Thyroid gland (tissue), 4 donors: ENCODE results near the gene ENDOG. TPM values are rescaled to one million over a fixed set of nuclear protein-coding genes. Genes with fewer than 3 reads are reported as not detected.
"Not testable (repeated sequence)": the region's sequence is repeated elsewhere in the genome, so short reads cannot be mapped to it uniquely, and the experiment has no call there.

Experiments used
- DNase-seq, 2 donors: peaks; one replicate each; pipeline ENCODE4 v3.0.0-alpha.2; 2019
- H3K27ac ChIP-seq, 3 donors: fragments of 200-600 bp; sonication (generic); 1 replicate in 2 of 3; 2 replicates in 1 of 3; pipeline ENCODE4 v1.5.1; 2016 to 2019; ENCODE audit warnings: mild to moderate bottlenecking in 1 of 3, moderate library complexity in 1 of 3
- H3K27me3 ChIP-seq: fragments of 200-600 bp; sonication (generic); one replicate; pipeline ENCODE4 v1.5.1; 2019
- H3K36me3 ChIP-seq, 2 donors: fragments of 200-600 bp; sonication (generic); one replicate each; pipeline ENCODE4 v1.5.1; 2016 to 2019
- H3K4me1 ChIP-seq, 2 donors: fragments of 200-600 bp; sonication (generic); one replicate each; pipeline ENCODE4 v1.5.1; 2017 to 2019
- H3K4me3 ChIP-seq, 3 donors: fragments of 200-600 bp; sonication (generic); replicated peaks in 1 of 3; 1 replicate in 2 of 3; 2 replicates in 1 of 3; pipeline ENCODE4 v1.5.1; 2016; ENCODE audit warnings: mild to moderate bottlenecking in 1 of 3
- H3K9me3 ChIP-seq: fragments of 200-600 bp; sonication (generic); one replicate; pipeline ENCODE4 v1.5.1; 2017
- CTCF ChIP-seq, 6 experiments: fragments of 200-600 bp in 3 of 6; fragments of 450-650 bp in 3 of 6; sonication (generic) in 3 of 6; IDR thresholded peaks; one replicate each; pipeline ENCODE4 v1.5.1; 2016 to 2019; ENCODE audit warnings: antibody characterized with exemption in 6 of 6, mild to moderate bottlenecking in 2 of 6, inconsistent platforms in 1 of 6, moderate library complexity in 1 of 6
- POLR2A ChIP-seq, 2 donors: fragments of 450-650 bp; IDR thresholded peaks; one replicate each; pipeline ENCODE4 v1.6.1; 2017; ENCODE audit warnings: antibody characterized with exemption in 2 of 2, mild to moderate bottlenecking in 2 of 2, moderate library complexity in 1 of 2
- WGBS, 2 donors: methylation state at CpG; one replicate each; pipeline ENCODE4 v1.1.5; 2017; 5-methylcytosine and 5-hydroxymethylcytosine counted together
- intact Hi-C: fragments of 100-400 bp; cut with DNase I; formaldehyde crosslinking; loops from one replicate; pipeline ENCODE4 v1.15.1; 2023
- total RNA-seq, 4 donors: library from RNA; depleted of rRNA; stranded (reverse); fragments of >200 nt; gene quantifications; one replicate each; pipeline ENCODE4 v1.2.3, GENCODE V29; 2016

ENDOG gene
- total RNA-seq, 4 donors from 2014 or later = 15.2 to 74.6 (median 40.1) TPM

GRCh38 chr9:128845186-128845931 lies 27.1 kb downstream of the ENDOG start:
- Histone ChIP-seq H3K36me3 (no peaks in the 10 kb centered on the region), H3K9me3 (no peaks in the 10 kb centered on the region), H3K4me1 (peaks cover 0 to 12% of the 10 kb centered on the region in 2 donors), H3K27ac (peak overlapping the region; percentile 24 to 36 (median 29)), H3K27me3 (no peaks in the 10 kb centered on the region), H3K4me3 (no peak overlapping the region)
- intact Hi-C loops = no loop called here
- WGBS, 2 donors = 54 to 63% methylated on average over 12 of the region's 13 CpGs
- DNase-seq = peak; percentile 53 to 54
- TF ChIP-seq POLR2A (IDR thresholded peaks at IDR 0.05) (no peak), CTCF (IDR thresholded peaks at IDR 0.05) (no peak)

- intact Hi-C loops = no loop called here
- H3K27ac ChIP-seq = no peak overlapping the region
- no peaks in the 10 kb centered on the region for H3K27me3 ChIP-seq
- no peak for DNase-seq
- WGBS, 2 donors = 93 to 95% methylated on average over 3 of the region's 3 CpGs
- no peaks in the 10 kb centered on the region for H3K36me3 ChIP-seq
- no peaks in the 10 kb centered on the region for H3K9me3 ChIP-seq
- H3K4me1 ChIP-seq = peaks cover 0 to 12% of the 10 kb centered on the region in 2 donors
- TF ChIP-seq POLR2A (IDR thresholded peaks at IDR 0.05) (no peak), CTCF (IDR thresholded peaks at IDR 0.05) (no peak)
- no peak overlapping the region for H3K4me3 ChIP-seq
Measured at GRCh38 chr9:128846680-128847030, 28.4 kb downstream of the ENDOG start.

GRCh38 chr9:128847803-128848202 lies 29.5 kb downstream of the ENDOG start:
- Histone ChIP-seq H3K27me3 (no peaks in the 10 kb centered on the region), H3K27ac (no peak overlapping the region), H3K4me1 (peaks cover under 1 to 13% of the 10 kb centered on the region in 2 donors), H3K4me3 (no peak overlapping the region), H3K9me3 (no peaks in the 10 kb centered on the region), H3K36me3 (no peaks in the 10 kb centered on the region)
- TF ChIP-seq CTCF (IDR thresholded peaks at IDR 0.05) = no peak
- TF ChIP-seq POLR2A (IDR thresholded peaks at IDR 0.05) = no peak
- intact Hi-C loops = no loop called here
- DNase-seq = no peak
- WGBS, 2 donors = 94 to 95% methylated on average over 1 of the region's 1 CpG

- H3K4me3 ChIP-seq, H3K27ac ChIP-seq, intact Hi-C loops, H3K4me1 ChIP-seq, H3K27me3 ChIP-seq, H3K36me3 ChIP-seq, DNase-seq, H3K9me3 ChIP-seq: not testable (repeated sequence)
- WGBS, 2 donors = 92 to 95% methylated on average over 10 of the region's 10 CpGs
Measured at GRCh38 chr9:128851024-128851423, 32.7 kb downstream of the ENDOG start.

GRCh38 chr9:128851779-128852600 lies 33.7 kb downstream of the ENDOG start:
- DNase-seq = peak; percentile 59 to 61
- intact Hi-C loops = loop anchor here (2.0 kb wide), 1 partner anchor 77 kb away; no protein-coding TSS in a partner anchor
- peak; percentile 41 to 83 (median 70) for TF ChIP-seq CTCF (IDR thresholded peaks at IDR 0.05)
- not testable (repeated sequence) for H3K9me3 ChIP-seq, H3K27ac ChIP-seq, H3K27me3 ChIP-seq, H3K4me1 ChIP-seq, H3K36me3 ChIP-seq, H3K4me3 ChIP-seq
- 74% methylated on average over 10 of the region's 10 CpGs for WGBS, 2 donors

GRCh38 chr9:128852646-128853045 lies 34.3 kb downstream of the ENDOG start:
- not testable (repeated sequence) for DNase-seq, H3K4me1 ChIP-seq, H3K27ac ChIP-seq, H3K27me3 ChIP-seq, H3K4me3 ChIP-seq, H3K9me3 ChIP-seq, H3K36me3 ChIP-seq
- intact Hi-C loops = loop anchor here (2.0 kb wide), 1 partner anchor 76 kb away; no protein-coding TSS in a partner anchor
- 91 to 92% methylated on average over 2 of the region's 2 CpGs for WGBS, 2 donors

GRCh38 chr9:128854454-128854853 lies 36.2 kb downstream of the ENDOG start:
- H3K4me3 ChIP-seq, H3K27ac ChIP-seq, H3K9me3 ChIP-seq, H3K27me3 ChIP-seq, intact Hi-C loops, DNase-seq, H3K36me3 ChIP-seq: not testable (repeated sequence)
- WGBS, 2 donors = 90 to 96% methylated on average over 6 of the region's 6 CpGs
- H3K4me1 ChIP-seq = peaks cover 9 to 12% of the 10 kb centered on the region in 2 donors

GRCh38 chr9:128858476-128858875 lies 40.2 kb downstream of the ENDOG start:
- Histone ChIP-seq H3K4me1 (peaks cover 32 to 36% of the 10 kb centered on the region in 2 donors), H3K27ac (peak overlapping the region; percentile 36 to 61 (median 38))
- intact Hi-C loops, H3K4me3 ChIP-seq, H3K36me3 ChIP-seq, H3K27me3 ChIP-seq, H3K9me3 ChIP-seq: not testable (repeated sequence)
- 37 to 48% methylated on average over 7 of the region's 7 CpGs for WGBS, 2 donors
- DNase-seq = peak; percentile 55 to 57
